Stimulated activated CD8-positive, alpha-beta memory T cell treated with anti-CD3 and anti-CD28 coated beads, Interleukin-7, amount 100 ng/mL, for 4 hours (primary cell): Measurements from ENCODE around the gene IL7R.
"Not testable (repeated sequence)": the region's sequence is repeated elsewhere in the genome, so short reads cannot be mapped to it uniquely, and the experiment has no call there.

Experiments
- DNase-seq, 2 donors: peaks; one replicate each; pipeline ENCODE4 v3.0.0-alpha.2; 2020; ENCODE audit warnings: low read depth in 2 of 2

The IL7R gene

GRCh38 chr5:35876922-35877321 lies 20.2 kb downstream of the IL7R start:
- DNase-seq: no peak

GRCh38 chr5:35877655-35878054 lies 21.0 kb downstream of the IL7R start:
- DNase-seq: no peak

DNA sequence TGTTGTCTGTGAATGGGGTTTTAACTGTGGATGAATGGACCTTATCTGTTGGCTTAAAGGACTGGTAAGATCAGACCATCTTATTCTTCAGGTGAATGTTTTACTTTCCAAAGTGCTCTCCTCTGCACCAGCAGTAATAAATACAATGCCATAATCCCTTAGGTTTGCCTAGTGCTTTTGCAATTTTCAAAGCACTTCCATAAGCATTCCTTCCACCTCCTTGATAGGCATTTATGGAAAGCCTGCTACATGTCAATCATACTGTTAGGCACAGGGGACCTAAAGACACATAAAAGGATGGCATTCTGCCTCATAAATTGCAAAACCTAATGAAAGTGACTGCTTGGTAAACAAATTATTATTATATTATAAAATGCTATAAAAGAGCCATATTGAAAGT lies 21.4 kb downstream of the IL7R start:
- DNase-seq: no peak

DNA sequence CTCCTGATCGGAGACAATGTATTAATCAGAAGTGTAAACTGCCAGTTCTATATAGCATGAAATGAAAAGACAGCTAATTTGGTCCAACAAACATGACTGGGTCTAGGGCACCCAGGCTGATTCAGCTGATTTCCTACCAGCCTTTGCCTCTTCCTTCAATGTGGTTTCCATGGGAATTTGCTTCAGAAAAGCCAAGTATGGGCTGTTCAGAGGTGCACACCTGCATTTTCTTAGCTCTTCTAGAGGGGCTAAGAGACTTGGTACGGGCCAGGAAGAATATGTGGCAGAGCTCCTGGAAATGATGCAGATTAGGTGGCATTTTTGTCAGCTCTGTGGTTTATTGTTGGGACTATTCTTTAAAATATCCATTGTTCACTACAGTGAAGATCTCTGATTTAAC lies 22.4 kb downstream of the IL7R start:
- no peak for DNase-seq

GRCh38 chr5:35879649-35880048 lies 23.0 kb downstream of the IL7R start:
- no peak for DNase-seq

DNA sequence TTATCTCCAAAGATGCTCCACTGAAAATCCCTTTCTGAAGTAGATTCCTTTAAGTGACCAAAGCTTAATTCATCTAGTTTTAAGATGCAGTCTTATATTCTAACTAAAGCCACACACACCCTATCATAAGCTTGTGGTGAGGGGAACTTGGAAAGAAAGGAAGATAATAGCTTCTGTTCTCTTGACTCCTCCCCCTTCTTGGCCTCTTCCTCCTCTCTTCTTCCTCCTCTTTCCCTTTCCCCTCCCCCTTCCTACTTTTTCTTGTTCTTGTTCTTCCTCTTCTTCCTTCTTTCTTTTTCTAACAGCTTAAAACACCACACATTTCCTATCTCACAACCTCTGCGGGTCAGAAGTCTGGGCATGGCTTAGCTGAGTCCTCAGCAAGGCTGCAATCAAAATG lies 23.5 kb downstream of the IL7R start:
- DNase-seq: no peak

GRCh38 chr5:35881758-35882157 lies 25.1 kb downstream of the IL7R start:
- no peak for DNase-seq

- DNase-seq: no peak
These were observed 27.6 kb downstream of the IL7R start for GRCh38 chr5:35884191-35884769.

DNA sequence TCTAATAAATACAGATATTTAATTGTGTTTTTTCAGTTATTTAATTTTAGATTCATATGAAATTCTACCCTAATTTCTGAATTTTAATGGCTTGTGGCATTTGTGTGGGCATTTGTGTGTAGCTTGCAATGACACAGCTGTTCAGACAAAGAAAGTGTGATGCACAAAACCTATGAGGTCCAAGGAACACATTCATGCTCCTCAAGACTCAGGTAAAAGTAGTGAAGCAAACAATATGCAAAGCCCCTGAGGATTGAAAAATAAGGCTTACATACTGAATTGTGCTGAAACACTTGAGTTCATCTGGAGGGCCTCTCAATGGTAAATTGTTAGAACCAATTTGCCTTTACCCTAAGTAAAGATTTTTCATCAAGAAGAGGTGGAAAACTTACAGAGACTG lies 28.1 kb downstream of the IL7R start:
- DNase-seq: no peak

DNA sequence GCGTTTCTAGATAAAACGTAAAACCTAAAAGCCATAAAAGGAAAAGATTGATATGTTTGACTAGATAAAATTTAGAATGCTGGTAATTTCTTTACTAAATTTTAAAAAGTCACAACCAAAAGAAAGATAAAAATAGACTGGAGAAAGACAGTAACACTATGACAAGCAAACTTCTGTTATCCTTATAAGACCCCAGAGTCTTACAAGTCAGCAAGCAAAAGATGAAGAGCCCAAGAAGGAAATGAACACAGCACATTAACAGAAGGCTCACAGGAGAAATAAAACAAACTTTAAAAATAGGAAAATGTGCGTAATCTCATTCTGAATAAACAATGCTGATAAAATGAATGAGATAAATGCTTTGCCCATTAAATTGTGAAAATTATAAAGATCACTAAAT lies 29.7 kb downstream of the IL7R start:
- no peak for DNase-seq

DNA sequence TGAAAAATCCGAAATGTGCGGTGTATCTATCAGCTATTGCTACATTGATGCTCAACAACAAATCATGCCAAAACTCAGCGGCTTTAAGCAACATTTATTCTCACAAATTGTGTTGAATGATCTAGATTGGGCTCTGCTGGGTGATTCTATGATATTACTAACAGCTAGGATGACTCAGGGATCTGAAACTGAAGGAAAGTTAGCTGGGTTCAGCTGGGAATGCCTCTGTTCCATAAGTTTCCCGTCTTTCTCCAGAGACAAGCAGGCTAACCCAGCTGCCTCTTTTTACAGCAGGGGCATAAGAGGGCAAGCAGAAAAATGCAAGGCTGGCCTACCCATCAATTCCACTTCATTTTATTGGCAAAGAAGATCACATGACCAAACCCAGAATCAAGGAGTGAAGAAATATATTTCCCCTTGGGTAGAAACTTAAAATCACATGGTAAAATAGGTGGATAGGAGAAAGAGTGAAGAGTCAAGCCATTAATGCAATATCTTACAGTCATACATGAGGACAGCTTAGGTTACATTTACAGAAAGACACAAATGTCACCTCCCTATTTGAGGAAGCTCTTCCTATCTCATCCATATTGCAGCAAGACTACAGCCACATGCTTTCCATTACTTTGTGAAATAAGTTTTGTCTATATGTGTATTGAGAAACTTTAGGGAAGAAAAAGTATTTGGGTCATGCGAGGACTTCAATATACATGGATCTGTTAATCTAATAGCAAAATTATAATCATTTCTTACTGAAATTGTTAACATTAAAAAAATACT lies 30.8 kb downstream of the IL7R start:
- no peak for DNase-seq

- no peak for DNase-seq
These were observed 33.6 kb downstream of the IL7R start for GRCh38 chr5:35890021-35891020.

DNA sequence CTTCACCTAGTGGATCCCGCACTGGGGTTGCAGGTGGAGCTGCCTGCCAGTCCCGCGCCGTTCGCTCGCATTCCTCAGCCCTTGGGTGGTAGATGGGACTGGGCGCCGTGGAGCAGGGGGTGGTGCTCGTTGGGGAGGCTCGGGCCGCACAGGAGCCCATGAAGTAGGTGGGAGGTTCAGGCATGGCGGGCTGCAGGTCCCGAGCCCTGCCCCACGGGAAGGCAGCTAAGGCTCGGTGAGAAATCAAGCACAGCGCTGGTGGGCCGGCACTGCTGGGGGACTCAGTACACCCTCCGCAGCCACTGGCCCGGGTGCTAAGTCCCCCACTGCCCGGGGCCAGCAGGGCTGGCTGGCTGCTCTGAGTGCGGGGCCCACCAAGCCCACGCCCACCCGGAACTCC lies 36.1 kb downstream of the IL7R start:
- not testable (repeated sequence) for DNase-seq

- DNase-seq: no peak
These were observed 37.4 kb downstream of the IL7R start for GRCh38 chr5:35894131-35894530.

DNA sequence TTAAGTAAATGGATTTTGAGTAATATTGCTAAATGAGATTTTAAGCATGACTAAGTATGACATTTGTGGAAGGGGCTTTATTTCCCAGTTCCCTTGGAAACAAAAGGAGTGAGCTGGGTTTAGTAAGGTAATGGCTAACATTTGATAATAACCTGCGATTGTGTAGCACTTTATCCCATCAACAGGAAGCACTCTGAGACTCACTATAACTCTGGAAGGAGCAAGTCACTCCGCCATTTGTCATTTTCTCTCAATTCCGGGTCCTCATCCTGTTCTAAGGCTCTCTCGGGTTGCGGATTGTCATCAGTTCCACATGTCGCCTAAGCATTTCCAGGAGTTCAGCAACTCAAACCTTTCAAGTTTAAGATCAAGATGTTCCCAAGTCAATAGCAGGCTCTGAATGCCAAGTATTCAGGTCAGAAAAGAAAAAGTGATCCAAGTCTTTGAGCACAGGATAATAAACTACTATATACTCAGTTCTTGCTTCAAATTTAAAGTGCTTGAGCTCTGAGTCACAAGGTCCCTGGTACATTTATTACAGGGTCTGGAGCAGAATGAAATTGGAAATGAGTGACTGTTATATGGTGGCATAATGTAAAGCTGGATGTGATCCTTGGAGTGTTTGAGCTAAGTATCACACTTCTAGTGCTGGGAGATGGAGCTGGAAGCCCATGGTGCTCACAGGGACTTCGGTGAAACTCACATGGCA lies 42.4 kb downstream of the IL7R start:
- no peak for DNase-seq

DNA sequence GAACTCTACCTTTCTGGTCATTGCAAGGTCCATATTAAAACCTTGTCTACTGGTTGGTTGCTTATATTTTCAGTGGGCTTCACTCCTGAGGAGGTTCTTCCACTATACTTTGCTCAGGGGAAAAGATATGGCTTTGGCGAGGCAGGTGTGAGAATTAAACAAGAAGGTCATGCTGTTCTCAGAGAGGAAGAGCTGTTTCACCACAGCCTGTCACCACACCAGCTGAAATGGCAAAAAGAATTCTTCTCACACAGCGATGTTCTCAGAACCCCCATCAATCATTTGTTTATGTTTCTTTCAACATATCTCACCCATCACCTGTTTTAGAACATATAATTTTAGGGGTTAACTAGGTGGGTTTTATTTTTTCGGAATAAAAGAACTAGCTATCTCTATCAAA lies 43.1 kb downstream of the IL7R start:
- DNase-seq: no peak

DNA sequence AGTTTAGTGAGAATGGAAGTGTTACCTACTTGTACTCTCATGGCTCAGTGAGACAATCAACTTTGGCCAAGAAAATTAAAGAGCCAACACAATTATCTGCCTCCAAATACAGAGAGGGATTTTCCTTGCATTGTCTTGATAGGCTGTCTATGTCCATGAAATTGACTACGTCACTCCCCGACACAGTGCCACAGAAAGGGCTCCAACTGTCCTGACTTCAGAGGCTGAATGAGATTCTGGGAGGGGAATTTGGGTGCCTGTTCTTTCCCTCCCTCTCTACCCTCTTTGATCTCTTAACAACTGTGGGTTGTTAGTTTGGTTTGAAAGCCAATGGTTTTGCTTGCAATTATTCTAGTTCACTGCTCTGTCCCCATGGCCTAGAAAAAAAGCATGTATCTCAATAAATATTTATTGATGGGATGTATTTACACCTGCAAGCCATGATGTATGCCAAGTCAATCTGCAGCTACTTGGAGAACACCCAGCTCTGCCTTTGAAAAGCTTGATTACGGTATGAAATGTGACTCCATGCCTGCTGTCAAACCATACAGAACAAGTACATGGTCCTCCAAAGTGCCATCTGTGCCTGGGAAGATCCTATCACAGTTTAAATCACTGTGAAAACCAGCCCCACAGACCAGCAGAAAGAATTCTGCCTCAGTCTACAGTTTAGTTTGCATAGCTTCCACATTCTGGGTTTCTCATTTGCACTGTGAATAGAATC lies 44.4 kb downstream of the IL7R start:
- no peak for DNase-seq

- DNase-seq: no peak
These were observed 45.5 kb downstream of the IL7R start for GRCh38 chr5:35902046-35902672.

GRCh38 chr5:35903631-35904203 lies 47.0 kb downstream of the IL7R start:
- no peak for DNase-seq

DNA sequence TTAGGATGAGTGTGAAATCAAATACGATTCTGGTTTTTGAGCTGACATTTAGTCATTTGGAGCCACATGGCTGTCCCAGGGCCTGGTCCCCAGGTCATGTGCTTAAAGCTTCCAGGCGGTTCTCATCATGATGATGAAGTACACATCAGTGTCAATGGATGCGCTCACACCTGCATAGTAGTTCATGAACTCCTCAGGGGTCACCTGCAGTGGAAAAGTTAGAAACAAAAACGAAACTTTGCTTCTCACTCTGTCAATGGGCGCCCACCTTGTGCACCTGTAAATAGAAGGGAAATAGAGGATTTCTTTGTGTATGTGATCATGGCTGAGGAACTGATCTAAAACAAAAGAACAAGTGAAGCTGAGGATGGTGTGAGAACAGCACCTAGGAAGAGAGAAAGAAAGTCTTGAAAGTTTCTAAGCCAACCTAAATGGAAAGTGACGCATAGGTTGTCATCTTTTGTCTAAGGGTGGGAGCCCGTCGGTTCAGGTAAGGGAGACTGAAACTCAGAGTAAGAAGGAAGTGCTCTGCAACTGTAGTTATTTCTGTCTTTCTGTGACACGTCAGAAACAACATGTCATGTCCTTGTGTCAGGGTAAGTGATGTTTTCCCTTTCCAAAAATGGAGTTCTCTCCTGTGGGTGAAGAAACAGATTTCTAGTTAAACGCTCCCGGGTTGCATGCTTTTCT lies 47.9 kb downstream of the IL7R start:
- DNase-seq: peak in 1 of 2 donors; percentile 15
